Endometrium (tissue), 2 donors: ENCODE results near the gene GRIN2D.

Experiments used
- FAIRE-seq: peaks from 2 replicates; lab custom pipeline; 2012; peaks lifted over from hg19 to GRCh38; lab: Jason Lieb, UNC
- donor health status: control.
- donor health status: control.

The GRIN2D gene

DNA sequence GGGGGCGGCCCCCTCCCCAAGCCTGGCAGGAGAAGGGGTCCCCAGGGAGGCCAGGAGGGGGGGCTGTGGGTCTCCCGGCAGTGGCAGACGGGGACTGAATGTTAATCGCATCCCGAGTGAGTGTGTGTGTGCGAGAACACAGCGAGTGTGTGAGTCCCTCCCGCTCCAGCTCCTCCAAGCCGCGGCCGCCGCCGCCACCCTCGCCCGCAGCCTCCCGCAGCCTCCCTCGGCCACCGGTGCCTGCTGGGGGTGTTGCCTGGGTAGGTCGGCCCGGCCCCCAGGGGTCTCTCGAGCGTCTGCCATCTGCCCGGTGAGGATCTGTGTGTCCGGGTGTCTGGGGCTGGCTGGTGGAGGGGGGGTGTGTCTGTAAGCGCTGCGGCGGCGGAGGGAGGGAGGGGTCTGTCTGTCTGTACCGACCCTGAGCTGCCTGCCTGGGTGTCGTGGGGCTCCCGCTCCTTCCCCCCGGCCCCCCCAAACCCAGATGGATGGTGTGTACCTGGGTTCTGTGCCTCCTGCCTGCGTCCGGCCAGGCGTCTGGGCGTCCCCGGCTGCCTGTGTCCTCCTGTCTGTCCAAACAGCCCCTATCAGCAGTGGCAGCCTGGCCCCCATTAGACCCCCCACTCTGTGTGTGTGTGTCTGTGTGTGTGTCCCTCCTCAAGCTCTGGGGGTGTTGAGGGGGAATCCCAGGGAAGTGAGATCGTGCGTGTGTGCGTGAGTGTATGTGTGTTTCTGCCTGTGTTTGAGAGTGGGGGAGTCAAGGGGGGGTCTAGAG, at the start of gene GRIN2D:
GRIN2D (plus strand) TSS at position 110 of the 772 bp plus-strand sequence. CDS start 4,725 bp downstream, outside the sequence.
- FAIRE-seq: no peak

DNA sequence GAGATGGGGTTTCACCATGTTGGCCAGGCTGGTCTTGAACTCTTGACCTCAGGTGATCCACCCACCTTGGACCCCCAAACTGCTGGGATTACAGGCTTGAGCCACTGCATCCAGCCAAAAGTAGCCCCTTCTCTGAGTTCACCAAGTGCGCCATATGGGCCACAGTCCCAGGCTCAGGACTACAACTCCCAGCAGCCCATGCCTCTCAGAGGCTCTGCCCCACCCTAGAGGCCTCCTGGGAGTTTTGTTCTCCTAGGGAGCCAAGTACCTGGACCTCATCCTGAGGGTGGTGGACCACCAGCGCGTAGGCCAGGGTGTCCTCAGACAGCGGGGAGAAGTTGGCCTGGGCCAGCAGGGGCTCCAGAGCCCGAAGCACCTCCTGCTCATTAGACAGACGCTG, 48.6 kb upstream of the GRIN2D start:
- FAIRE-seq: no peak

DNA sequence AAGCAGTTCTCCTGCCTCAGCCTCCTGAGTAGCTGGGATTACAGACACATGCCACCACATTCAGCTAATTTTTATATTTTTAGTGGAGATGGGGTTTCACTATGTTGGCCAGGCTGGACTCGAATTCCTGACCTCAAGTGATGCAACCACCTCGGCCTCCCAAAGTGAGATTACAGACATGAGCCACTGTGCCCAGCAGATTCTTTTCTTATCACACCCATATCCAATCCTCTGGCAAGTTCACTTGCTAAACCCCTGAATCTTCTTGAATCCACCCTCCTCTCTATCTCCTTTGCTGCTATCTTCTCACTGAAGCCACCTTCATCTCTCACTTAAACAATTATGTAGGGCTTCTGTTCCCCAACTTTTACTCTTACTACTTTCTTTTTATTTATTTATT, 47.3 kb upstream of the GRIN2D start:
- FAIRE-seq: no peak

DNA sequence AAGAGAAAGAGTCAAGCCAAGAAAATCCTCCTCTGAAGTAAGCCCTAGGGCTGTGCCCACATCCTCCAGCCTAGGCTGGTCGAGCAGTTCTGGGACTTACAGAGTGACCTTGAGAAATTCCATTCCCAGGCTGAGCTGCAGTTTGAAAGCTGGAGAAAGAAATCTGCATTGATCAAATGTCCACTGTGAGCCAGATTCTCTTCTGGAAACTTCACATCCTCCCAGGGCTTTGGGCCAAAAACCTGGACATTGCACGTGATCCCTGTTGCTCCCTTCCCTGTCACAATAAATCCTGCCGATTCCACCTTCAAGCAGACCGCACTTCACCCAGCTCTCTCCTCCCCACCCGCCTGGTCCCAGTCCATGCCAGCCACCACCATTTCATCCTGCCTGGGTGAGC, 45.4 kb upstream of the GRIN2D start:
- FAIRE-seq: no peak

DNA sequence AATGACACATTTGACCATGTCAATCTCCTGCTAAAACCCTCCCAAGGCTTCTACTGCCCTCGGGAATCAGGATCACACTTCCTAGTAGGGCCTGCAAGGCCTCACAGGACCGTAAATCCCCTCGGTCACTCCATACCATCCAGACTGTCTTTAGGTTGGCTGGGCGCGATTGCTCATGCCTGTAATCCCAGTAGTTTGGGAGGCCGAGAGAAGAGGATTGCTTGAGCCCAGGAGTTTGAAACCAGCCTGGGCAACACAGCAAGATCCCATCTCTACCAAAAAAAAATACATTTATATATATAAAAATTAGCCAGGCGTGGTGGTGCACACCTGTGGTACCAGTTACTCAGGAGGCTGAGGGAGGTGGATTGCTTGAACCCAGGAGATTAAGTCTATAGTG, 44.7 kb upstream of the GRIN2D start:
- no peak for FAIRE-seq

DNA sequence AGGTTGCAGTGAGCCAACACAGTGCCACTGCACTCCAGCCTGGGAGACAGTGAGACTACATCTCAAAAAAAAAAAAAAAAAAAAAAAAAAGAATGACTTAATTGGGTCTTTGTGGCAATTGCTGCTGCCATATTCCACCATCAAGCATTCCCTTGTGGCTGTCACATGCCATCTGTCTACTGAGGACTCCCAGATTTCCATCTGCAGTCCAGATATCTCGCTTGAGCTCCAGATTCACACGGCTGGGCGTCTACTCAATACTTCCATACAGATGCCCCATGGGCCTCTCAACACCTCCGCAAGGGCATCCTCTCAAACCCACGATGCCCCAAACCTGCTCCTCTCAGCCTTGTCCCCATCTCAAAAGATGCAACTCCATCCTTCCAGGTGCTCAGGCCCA, 42.6 kb upstream of the GRIN2D start:
- no peak for FAIRE-seq

DNA sequence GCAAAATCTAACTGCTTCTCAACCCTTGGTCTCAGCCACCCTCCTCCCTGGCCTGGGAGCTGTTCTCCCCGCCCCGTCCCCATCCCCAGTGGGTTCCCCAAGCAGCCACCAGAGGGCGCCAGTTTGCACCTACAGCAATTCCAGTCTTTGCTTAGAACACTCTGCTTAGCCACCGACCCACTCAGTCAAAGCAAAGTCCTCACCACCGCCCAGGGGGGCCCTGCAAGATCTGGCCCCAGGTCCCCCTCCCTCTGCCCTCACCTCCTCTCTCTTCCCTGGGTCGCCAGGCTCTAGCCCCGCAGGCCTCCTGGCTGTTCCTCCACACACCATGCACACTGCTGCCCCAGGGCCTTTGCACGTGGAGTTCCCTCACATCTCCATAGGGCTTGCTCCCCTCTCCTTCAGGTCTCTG, 42.1 kb upstream of the GRIN2D start:
- FAIRE-seq: no peak

DNA sequence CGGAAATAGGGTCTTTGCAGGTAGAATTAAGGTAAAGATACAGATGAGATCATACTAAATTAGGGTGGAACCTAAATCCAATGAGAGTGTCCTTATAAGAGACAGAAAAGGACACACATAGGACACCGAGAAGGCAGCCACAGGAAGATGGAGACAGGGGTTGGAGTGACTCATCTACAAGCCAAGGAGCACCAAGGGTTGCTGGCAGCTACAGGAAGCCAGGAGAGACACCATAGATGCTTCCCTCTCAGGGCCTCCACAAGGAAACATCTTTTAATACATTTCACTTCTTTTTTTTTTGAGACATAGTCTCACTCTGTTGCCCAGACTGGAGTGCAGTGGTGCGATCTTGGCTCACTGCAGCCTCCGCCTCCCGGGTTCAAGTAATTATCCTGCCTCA, 39.8 kb upstream of the GRIN2D start:
- no peak for FAIRE-seq

DNA sequence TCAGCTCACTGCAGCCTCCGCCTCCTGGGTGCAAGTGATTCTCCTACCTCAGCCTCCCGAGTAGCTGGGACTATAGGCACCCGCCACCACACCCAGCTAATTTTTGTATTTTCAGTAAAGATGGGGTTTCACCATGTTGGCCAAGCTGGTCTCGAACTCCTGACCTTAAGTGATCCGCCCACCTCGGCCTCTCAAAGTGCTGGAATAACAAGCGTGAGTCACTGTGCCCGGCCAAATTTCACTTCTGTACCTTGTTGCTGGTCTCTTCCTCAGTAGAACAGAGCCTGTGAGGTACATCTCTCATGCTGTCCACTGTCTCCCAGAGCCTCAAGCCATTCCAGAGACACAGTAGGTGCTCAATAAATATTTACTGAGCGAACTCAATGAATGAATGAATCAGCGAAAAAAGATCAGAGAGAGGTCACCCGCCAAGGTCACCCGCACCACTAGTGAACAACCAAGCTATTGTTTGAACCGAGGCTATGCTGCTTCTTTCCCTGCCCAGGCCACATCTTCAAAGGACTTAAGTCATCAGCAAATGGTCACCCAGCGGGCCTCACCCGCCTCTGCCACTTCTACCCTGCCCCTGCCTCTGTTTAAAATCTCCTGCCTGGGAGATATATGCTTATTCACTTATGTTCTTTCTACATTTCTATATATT, 39.0 kb upstream of the GRIN2D start:
- FAIRE-seq: no peak

DNA sequence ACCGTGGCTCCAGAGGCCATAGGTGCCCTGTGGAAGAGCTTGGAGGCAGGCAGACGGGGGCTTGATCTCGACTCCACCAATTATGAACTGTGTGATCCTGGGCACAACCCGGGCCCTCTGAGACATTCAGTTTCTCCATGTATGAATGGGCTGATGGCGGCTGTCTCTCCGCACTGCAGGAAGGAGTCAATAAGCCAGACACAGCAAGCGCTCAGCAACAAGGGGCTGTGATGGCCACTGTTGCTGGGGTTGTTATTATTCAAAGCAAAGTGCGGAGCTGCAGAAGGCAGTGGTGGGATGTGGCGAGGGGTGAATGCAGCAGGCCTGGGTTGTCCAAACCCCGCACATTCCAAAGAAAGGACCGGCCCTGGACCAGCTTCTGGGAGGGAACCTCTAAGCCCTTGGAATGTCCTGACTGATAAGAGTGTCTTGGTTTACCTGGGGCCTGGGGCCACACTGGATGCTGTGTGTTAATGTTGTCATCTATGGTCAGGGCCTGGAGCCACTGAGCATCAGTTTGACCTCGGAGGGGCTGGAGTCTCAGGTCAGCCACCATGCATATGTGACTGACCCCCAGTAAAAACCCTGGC, 38.0 kb upstream of the GRIN2D start:
- FAIRE-seq: no peak

DNA sequence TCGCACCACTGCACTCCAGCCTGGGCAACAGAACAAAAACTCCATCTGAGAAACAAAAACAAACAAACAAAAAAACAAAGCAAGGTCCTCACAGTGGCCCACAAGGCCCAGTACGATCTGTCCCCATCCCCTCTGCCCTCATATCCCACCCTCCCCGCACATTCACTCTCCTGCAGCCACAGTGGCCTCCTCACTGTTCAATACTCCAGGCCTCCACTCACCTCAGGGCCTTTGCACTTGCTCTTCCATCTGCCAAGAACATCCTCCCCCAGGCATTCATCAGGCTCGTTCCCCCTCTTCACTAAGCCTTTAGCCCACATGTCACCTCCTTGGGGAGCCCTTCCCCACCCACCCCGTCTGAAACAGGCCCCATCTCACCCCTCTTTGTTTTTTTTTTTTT, 34.3 kb upstream of the GRIN2D start:
- no peak for FAIRE-seq

DNA sequence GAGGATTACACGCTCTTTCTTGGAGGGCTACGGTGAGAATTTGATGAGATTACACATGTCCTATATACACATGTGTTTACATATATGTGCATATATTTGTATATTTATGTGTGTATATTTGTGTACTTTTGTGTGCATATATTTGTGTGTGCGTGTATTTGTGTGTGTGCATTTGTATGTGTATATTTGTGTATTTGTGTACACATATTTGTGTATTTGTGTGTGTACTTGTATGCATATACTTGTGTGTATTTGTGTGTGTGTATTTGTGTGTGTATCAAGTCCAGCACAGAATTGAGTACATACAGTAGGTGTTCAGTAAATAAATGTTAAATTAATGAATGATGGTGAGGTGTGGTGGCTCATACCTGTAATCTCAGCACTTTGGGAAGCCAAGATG, 31.6 kb upstream of the GRIN2D start:
- no peak for FAIRE-seq

DNA sequence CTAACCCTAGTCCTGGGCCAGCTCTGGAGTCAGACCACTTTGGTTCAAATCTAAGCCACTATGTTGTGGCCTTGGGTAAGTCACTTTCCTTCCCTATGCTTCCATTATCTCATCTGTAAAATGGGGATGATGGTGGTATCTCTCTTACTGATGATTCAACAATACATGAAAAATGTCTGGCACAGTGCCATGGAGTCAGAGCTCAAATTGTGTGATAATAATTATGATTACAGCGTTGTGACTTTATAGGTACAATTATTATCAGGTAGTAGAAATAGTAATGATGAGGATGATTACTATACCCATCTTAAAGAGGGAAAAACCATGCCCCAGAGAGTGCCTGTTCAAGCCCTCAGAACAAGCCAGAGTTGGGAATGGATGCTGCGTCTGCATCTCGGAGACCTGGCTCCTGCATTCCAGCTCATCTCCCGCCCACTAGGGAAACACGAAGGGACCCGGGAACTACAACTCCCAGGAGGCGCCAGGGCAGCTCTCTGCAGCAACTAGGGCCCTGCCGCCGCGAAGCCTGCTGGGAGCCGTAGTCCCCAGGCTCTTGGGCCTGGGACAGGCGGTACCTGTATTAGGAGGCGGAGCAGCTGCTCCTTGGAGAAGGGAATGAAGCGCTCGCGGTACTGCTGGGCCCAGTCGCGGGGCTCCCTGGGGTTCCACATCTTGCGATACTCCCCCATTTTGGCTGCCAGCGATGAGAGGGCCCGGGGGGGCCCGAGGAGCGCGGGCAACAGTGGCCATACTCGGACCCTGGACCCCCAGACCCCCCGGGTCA, 30.6 kb upstream of the GRIN2D start:
- peak; percentile 65 for FAIRE-seq

DNA sequence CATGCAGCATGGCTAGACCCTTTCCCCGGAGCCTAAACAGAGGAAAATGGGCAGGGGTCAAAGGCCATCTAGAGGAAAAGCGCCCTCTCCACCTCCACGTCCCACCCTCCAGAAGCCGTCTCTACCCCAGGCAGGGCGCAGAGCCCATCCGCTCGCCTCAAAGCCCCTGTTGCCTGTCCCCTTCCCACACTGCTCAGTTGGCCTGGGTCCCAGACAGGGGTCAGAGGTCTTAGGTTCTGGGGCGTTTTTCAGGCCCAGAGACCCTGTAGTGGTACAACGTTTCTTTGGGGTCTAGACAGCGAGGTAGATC, 30.0 kb upstream of the GRIN2D start:
- FAIRE-seq: no peak

DNA sequence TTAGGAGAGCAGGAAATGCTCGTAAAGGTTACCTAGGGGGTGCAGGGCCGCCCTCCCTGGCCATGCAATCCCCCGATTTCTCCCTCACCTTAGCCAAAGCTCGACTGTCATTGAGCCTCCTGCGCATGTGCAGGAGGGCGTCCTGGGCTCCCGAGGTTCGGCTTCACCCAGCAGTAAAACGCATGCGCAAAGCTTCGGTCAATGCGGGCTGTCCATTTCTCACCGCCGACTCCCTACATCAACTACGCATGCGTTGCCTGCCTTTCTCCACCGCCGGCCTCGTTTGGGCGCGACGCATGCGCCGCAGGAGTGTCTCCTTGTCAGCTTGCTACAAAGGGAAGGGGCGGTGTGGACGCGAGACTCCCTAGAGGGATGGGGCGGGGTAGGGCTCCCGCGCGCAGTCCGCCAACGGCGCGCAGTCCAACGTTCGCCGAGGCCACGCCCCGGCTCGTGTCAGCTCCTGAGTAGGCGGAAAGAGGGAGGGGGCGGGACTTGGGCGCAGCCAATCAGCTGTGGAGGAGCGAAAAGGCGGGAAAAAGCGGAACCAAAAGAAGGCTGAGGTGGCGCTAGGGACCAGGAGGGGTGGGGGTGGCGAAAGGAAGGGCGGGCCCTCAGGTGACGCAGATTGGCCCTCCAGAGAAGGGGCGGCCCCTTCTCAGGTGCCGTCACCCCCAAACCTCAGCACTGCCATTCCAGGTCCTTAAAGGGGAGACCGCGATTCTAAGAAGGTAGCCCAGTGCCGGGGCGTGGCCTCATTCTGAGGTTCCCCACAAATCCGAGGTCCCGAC, 29.5 kb upstream of the GRIN2D start, which contains the start of the genes SYNGR4 and TMEM143:
SYNGR4 (plus strand) TSS at position 558 of the 788 bp plus-strand sequence. CDS start 1,476 bp downstream, outside the sequence.
TMEM143 (minus strand) TSS at position 131 of the 788 bp plus-strand sequence; CDS start at position 111, 20 bp downstream.
- peak; percentile 93 for FAIRE-seq

DNA sequence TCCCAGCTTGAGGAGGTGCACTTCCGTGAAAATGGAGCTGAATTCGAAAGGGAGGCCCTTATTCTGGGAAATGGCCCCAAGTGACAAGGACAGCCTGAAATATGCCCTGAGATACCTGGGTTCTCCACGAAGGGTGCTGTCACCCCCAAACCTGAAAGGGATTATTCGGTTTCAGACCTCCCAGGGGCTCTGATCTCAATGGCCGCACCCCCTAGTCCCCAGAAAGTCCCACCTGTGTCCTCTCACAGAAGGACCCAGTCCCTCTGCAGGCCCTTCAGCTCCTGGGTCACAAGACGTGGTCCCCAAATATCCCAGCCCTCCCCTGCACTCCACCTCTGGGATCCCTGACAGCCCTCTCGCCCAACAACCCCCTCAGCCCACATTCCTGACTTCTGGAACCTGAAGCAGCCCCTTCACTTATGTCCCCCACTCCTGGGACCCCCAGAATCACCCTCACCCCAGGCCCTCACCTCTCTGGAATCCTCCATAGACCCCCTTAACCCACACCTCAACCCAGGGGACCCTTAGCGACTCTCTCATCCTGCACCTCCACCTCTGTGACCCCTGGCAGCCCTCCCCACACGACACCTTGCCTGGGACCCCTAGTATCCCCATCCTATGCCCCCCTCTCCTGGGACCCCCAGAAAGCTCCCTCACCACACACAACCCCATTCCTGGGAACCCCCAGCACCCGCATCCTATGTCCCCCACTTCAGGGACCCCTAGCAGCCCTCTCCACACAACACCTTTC, 28.7 kb upstream of the GRIN2D start:
- FAIRE-seq: no peak

DNA sequence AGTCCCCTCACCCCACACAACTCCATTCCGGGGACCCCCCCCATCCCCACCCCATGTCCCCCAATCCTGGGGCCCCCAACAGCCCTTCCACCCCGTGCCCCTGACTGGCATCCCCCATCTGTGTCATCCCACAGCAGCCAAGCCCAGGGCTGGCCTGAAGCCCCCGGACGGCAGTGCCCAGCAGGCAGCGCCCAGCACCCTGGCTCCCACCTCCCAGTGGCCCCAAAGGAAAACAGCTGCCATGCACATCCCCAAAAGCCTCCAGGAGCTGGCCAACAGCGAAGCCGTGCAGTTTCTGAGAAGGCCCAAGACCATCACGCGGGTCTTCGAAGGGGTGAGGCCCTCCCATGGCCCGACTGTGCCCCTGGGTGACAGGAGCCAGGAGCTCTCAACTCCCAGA, 27.9 kb upstream of the GRIN2D start:
- FAIRE-seq: no peak

DNA sequence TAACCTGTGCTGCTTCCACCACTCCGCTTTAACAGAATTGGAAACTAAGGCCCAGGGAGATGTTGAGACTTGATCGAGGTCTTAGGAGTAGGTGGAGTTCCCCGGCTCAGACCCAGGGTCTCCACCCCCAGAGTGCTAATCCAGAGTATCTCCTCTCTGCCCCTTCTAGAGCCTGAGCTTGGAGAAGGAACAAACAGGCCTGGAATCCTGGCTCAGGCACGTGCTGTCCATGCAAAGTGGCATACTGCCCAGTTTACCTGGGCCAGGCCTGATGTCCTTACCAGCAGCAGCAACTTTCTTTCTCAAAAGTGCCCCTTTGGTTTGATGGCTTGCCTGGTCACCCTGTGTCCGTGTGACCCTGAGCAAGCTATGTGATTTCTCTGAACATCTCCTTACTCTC, 25.6 kb upstream of the GRIN2D start:
- FAIRE-seq: no peak

DNA sequence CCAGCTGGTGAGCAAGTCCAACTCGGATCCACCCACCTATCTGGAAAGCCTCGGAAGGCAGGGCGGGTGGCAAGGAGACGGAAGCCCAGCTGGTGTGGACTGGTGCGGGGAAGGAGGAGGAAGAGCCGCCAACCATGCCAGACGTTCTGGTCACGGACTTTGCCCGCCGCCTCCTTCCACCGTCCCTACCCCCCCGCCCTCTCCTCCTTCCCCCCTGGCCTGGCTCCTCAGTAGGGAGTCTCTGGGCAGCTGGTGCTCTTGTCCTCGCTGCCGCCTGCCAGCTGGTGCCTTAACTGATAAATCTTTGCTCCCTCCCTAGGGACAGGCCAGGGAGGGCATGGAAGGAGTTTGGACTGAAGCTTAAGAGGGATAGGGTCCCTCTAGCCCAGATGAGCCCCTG, 24.5 kb upstream of the GRIN2D start:
- no peak for FAIRE-seq

DNA sequence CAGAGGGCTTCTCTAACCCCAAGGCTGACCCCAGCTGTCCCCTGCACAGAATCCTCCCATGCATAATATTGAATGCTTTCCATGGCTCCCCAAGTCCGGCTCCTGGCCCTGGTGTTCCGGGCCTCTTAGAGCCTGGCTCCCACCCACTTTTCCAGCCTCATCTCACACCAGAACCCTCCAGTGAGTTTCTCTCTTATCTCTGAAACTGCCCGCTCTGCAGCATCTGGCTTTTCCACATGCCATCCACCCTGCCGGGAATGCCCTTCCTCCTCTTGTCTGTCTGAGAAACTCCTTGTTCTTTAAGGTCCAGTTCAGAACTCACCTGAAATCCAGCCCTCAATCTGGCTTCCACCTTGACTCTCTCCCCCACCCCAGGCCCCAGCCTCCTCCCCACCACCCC, 22.5 kb upstream of the GRIN2D start:
- FAIRE-seq: no peak

DNA sequence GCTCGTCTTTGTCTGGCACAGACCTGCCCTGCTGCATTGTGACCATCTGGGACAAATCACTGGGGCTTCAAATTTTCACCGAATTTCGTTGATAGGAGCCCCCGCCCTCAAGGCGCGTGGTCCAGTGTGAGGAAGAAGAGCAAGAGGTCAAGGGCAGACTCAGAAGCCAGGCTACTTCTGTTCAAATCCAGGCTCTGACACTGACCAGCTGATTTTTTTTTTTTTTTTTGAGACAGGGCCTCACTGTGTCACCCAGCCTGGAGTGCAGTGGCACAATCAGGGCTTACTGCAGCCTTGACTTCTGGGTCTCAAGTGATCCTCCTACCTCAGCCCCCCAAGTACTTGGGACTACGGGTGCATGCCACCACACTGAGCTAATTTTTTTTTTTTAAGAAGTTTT, 22.1 kb upstream of the GRIN2D start:
- FAIRE-seq: no peak
